HCT116 (cell line): Measurements from ENCODE around the gene SLX9.

Source experiments
- CBX3 ChIP-seq: IDR thresholded peaks from 2 replicates; pipeline ENCODE4 v1.6.1; 2012; ENCODE audit warnings: low read depth
- CTCF ChIP-seq, 3 experiments: fragments of 200-600 bp in 1 of 3; sonication (generic) in 1 of 3; IDR thresholded peaks in 2 of 3; conservative IDR thresholded peaks in 1 of 3; 2 replicates each; pipeline ENCODE4 v1.5.1; 2012 to 2017; ENCODE audit warnings: low read depth in 2 of 3, low read length in 2 of 3, antibody characterized with exemption in 1 of 3, borderline replicate concordance in 1 of 3, control low read depth in 1 of 3, mild to moderate bottlenecking in 1 of 3, mixed read lengths in 1 of 3, mixed run types in 1 of 3, moderate library complexity in 1 of 3; ENCODE audit not compliant: insufficient read depth in 1 of 3
- EGR1 ChIP-seq: IDR thresholded peaks from 2 replicates; pipeline ENCODE4 v1.6.1; 2012; ENCODE audit warnings: low read depth
- EZH2 ChIP-seq: fragments of 200-600 bp; sonication (generic); IDR thresholded peaks from 2 replicates; pipeline ENCODE4 v1.6.1; 2017; ENCODE audit warnings: antibody characterized with exemption, mixed run types
- JUND ChIP-seq: IDR thresholded peaks from 2 replicates; pipeline ENCODE4 v1.6.1; 2012
- POLR2A ChIP-seq: IDR thresholded peaks from 2 replicates; pipeline ENCODE4 v1.7.0; 2011; ENCODE audit warnings: borderline replicate concordance; ENCODE audit not compliant: insufficient read depth, insufficient read length; ENCODE audit errors: extremely low read depth
- POLR2AphosphoS5 ChIP-seq: IDR thresholded peaks from 2 replicates; pipeline ENCODE4 v1.6.1; 2011; ENCODE audit warnings: mild to moderate bottlenecking, low read depth, low read length, moderate library complexity
- RAD21 ChIP-seq: IDR thresholded peaks from 2 replicates; pipeline ENCODE4 v1.6.1; 2012; ENCODE audit warnings: low read depth, mild to moderate bottlenecking
- REST ChIP-seq: IDR thresholded peaks from 2 replicates; pipeline ENCODE4 v1.6.1; 2012; ENCODE audit warnings: low read depth
- SIN3A ChIP-seq: IDR thresholded peaks from 2 replicates; pipeline ENCODE4 v1.6.1; 2012; ENCODE audit warnings: low read depth
- SP1 ChIP-seq: IDR thresholded peaks from 2 replicates; pipeline ENCODE4 v1.6.1; 2012; ENCODE audit warnings: low read depth
- TCF7L2 ChIP-seq: IDR thresholded peaks from 2 replicates; pipeline ENCODE4 v1.7.0; 2011; ENCODE audit warnings: borderline replicate concordance, inconsistent platforms; ENCODE audit not compliant: insufficient read depth, insufficient read length; ENCODE audit errors: extremely low read depth
- ZBTB33 ChIP-seq: IDR thresholded peaks from 2 replicates; pipeline ENCODE4 v1.6.1; 2011; ENCODE audit warnings: mild to moderate bottlenecking, low read length, moderate library complexity; ENCODE audit not compliant: insufficient replicate concordance; ENCODE audit errors: extremely low read depth

- TF ChIP-seq CTCF (IDR thresholded peaks at IDR 0.05 in 2 of 3, conservative IDR thresholded peaks at IDR 0.05 in 1 of 3; ENCODE audit: borderline replicate concordance in 1 of 3, insufficient read depth in 1 of 3, low read depth in 2 of 3, low read length in 2 of 3) (no peak), REST (no peak), RAD21 (no peak), CBX3 (no peak), EZH2 (no peak), ZBTB33 (no peak), JUND (no peak), SIN3A (no peak), SP1 (no peak), EGR1 (no peak), POLR2A (no peak), TCF7L2 (no peak), POLR2AphosphoS5 (no peak)
Observed at GRCh38 chr21:44974676-44975075, 34.8 kb downstream of the SLX9 start.
